HepG2 (cell line): ENCODE results near the gene MAP4K3. TPM values are rescaled to one million over a fixed set of nuclear protein-coding genes. Genes with fewer than 3 reads are reported as not detected.
A peak's percentile ranks its signal among the peaks of the same experiment; 100 is the strongest.

Experiments
- ATAC-seq: fragments of 200-7000 bp; cut with Tn5 transposase; 3 replicates; pipeline ENCODE4 v1.9.1; 2020; ENCODE audit warnings: mild to moderate bottlenecking, moderate library complexity
- BruUV-seq: library from RNA; stranded (reverse); fragments of 400-500 nt; replicated peaks from 2 replicates; lab custom pipeline; 2021; lab: Mats Ljungman, UMichigan
- CTCF ChIA-PET: fragments of 300-600 bp; formaldehyde crosslinking; extraction: SDS; loops from one replicate; lab custom pipeline; 2021; ENCODE audit warnings: low total read pairs, inconsistent platforms, low intra/inter-chr PET ratio; lab: Yijun Ruan, JAX
- POLR2A ChIA-PET: fragments of 350-600 bp; sonication (Branson Sonifier 250); formaldehyde crosslinking; loops from one replicate; lab custom pipeline; 2020; ENCODE audit warnings: antibody characterized with exemption, inconsistent platforms; lab: Yijun Ruan, JAX
- DNase-seq: peaks from one replicate; pipeline ENCODE4 v3.0.0-alpha.2; 2015; ENCODE audit warnings: low spot score
- FAIRE-seq: peaks from 3 replicates; lab custom pipeline; 2011; peaks lifted over from hg19 to GRCh38; lab: Jason Lieb, UNC
- H2AFZ ChIP-seq: one replicate; pipeline ENCODE4 v1.6.1; 2011; ENCODE audit warnings: low read length, inconsistent platforms
- H3K27ac ChIP-seq: fragments of 300-600 bp; 3 replicates; pipeline ENCODE4 v1.8.0; 2011; ENCODE audit warnings: mixed run types, mild to moderate bottlenecking, mixed read lengths, low read length, inconsistent platforms; ENCODE audit not compliant: insufficient read depth; ENCODE audit errors: extremely low read length
- H3K27me3 ChIP-seq, 2 experiments: fragments of 200-600 bp in 1 of 2; 2 replicates in 1 of 2; 3 replicates in 1 of 2; pipeline versions ENCODE4 v1.6.0 to v1.8.0; 2011; ENCODE audit warnings: low read length in 2 of 2, mild to moderate bottlenecking in 2 of 2, moderate library complexity in 2 of 2, inconsistent platforms in 1 of 2; ENCODE audit not compliant: insufficient read depth in 2 of 2, control insufficient read depth in 1 of 2
- H3K36me3 ChIP-seq, 2 experiments: fragments of 200-600 bp in 1 of 2; replicated peaks in 1 of 2; 2 replicates in 1 of 2; 3 replicates in 1 of 2; pipeline versions ENCODE4 v1.5.1 to v1.8.0; 2011; ENCODE audit warnings: low read length in 2 of 2, inconsistent platforms in 1 of 2; ENCODE audit not compliant: insufficient read depth in 2 of 2, control insufficient read depth in 1 of 2
- H3K4me1 ChIP-seq: 2 replicates; pipeline ENCODE4 v1.5.1; 2012; ENCODE audit warnings: low read length, inconsistent platforms; ENCODE audit not compliant: insufficient read depth
- H3K4me2 ChIP-seq: 2 replicates; pipeline ENCODE4 v1.6.0; 2011; ENCODE audit warnings: low read depth, low read length, inconsistent platforms
- H3K4me3 ChIP-seq, 3 experiments: fragments of 200-600 bp in 1 of 3; sonication (generic), shearing (Covaris generic) in 1 of 3; replicated peaks in 1 of 3; 2 replicates each; pipeline ENCODE4 v1.5.1; 2011 to 2016; ENCODE audit warnings: low read length in 3 of 3, inconsistent platforms in 2 of 3, low read depth in 2 of 3, mild to moderate bottlenecking in 2 of 3, control low read depth in 1 of 3, mixed read lengths in 1 of 3; ENCODE audit not compliant: insufficient read depth in 1 of 3
- H3K79me2 ChIP-seq: one replicate; pipeline ENCODE4 v1.6.1; 2011; ENCODE audit warnings: low read length, inconsistent platforms; ENCODE audit not compliant: insufficient read depth
- H3K9ac ChIP-seq: 2 replicates; pipeline ENCODE4 v1.6.0; 2011; ENCODE audit warnings: mild to moderate bottlenecking, low read depth, low read length, inconsistent platforms; ENCODE audit not compliant: insufficient read depth
- H3K9me3 ChIP-seq: 2 replicates; pipeline ENCODE4 v1.5.1; 2012; ENCODE audit warnings: mild to moderate bottlenecking, low read length
- H4K20me1 ChIP-seq: 2 replicates; pipeline ENCODE4 v1.6.0; 2011; ENCODE audit warnings: inconsistent platforms, mild to moderate bottlenecking, low read length, moderate library complexity; ENCODE audit not compliant: insufficient read depth
- BCL6 ChIP-seq: IDR thresholded peaks from 2 replicates; pipeline ENCODE4 v1.6.1; 2016; ENCODE audit warnings: missing genetic modification reagents, missing compliant biosample characterization
- ZNF142 ChIP-seq: sonication (generic); formaldehyde crosslinking; IDR thresholded peaks from 2 replicates; pipeline ENCODE4 v1.4.0; 2020; ENCODE audit warnings: missing genetic modification reagents
- ZNF263 ChIP-seq: sonication (generic); formaldehyde crosslinking; IDR thresholded peaks from 2 replicates; pipeline ENCODE4 v1.4.0; 2020; ENCODE audit warnings: missing genetic modification reagents
- ZNF775 ChIP-seq: sonication (generic); formaldehyde crosslinking; IDR thresholded peaks from 2 replicates; pipeline ENCODE4 v1.4.0; 2020; ENCODE audit warnings: missing genetic modification reagents, mild to moderate bottlenecking, moderate library complexity, borderline replicate concordance
- WGBS: methylation state at CpG from one replicate; pipeline ENCODE4 v1.1.6; 2017; ENCODE audit warnings: low lambda C conversion rate; 5-methylcytosine and 5-hydroxymethylcytosine counted together
- in situ Hi-C: cut with HindIII; loops from 2 replicates; pipeline ENCODE4 v1.10.0; 2017; ENCODE audit warnings: low pct_unique_long_range_greater_than_20kb; ENCODE audit not compliant: extremely low pct_ligation_motif_present
- intact Hi-C: fragments of 100-400 bp; cut with micrococcal nuclease; formaldehyde crosslinking; loops from one replicate; pipeline ENCODE4 v1.10.0; 2022; ENCODE audit not compliant: unreplicated experiment
- polyA plus RNA-seq, 8 experiments: library from polyadenylated mRNA; depleted of rRNA in 3 of 8; stranded (reverse) in 7 of 8; unstranded in 1 of 8; fragments of >200 nt; fragmentation: Illumina TruSeq in 4 of 8; extraction: Trizol in 4 of 8; gene quantifications; 2 replicates each; pipeline versions ENCODE4 v1.2.1 to v1.2.3, GENCODE V29; 2011 to 2016; ENCODE audit warnings: low read depth in 4 of 8, missing spikeins in 1 of 8, mixed read lengths in 1 of 8; ENCODE audit not compliant: insufficient read depth in 1 of 8
- total RNA-seq, 5 experiments: library from RNA; depleted of rRNA; stranded (reverse); fragments of >200 nt; fragmentation: Illumina TruSeq; extraction: Trizol; gene quantifications; 2 replicates each; pipeline ENCODE4 v1.2.3, GENCODE V29; 2016; ENCODE audit warnings: low read depth in 1 of 5

The MAP4K3 gene
- total and polyA plus RNA-seq, 2 of the 13 experiments (the other 11 are each of a cell fraction or from before 2014, with no cell fraction given): 45.9 to 53.2 TPM

GRCh38 chr2:39370101-39370500 lies 67.0 kb downstream of the MAP4K3 start (continued):
- TF ChIP-seq ZNF142 (CRISPR knock-in tag) (no peak), ZNF775 (no peak), BCL6 (CRISPR knock-in tag) (no peak)

- TF ChIP-seq ZNF263 (CRISPR knock-in tag): no peak
- TF ChIP-seq, all 625 proteins: peak for 0
- CTCF ChIA-PET: no interaction called here
- H3K4me1 ChIP-seq: peaks cover 23% of the 10 kb centered on the region
- DNase-seq (no peak), ATAC-seq (peak; percentile 74), FAIRE-seq (no peak)
- no peaks in the 10 kb centered on the region for H3K9me3 ChIP-seq
- H3K36me3 ChIP-seq: peaks cover 1 to 24% of the 10 kb centered on the region in 2 experiments; a peak in 4 of 5 replicates
- H3K27ac ChIP-seq: no peak overlapping the region
- no peaks in the 10 kb centered on the region for H3K27me3 ChIP-seq
- peaks cover 13% of the 10 kb centered on the region for H4K20me1 ChIP-seq
- intact Hi-C loops (no loop called here), in situ Hi-C loops (no loop called here)
- no peak overlapping the region for H2AFZ ChIP-seq
- peaks cover 74% of the 10 kb centered on the region for H3K79me2 ChIP-seq
- H3K9ac ChIP-seq: no peak overlapping the region
- BruUV-seq: no TSS peak
- WGBS: 84% methylated on average over 3 of the region's 3 CpGs
- no peak overlapping the region for H3K4me2 ChIP-seq
- H3K4me3 ChIP-seq: no peak overlapping the region
- POLR2A ChIA-PET: no interaction called here
Measured at GRCh38 chr2:39368846-39369245, 68.2 kb downstream of the MAP4K3 start.
